HL-60 (cell line): Measurements from ENCODE around the gene HACD4.

Source experiments
- DNase-seq, 2 experiments: peaks; one replicate each; pipeline ENCODE4 v3.0.0-alpha.2; 2010 to 2020; ENCODE audit warnings: low read depth in 1 of 2, low spot score in 1 of 2
- H3K27ac ChIP-seq: fragments of 250-450 bp; sonication (Bioruptor Pico); replicated peaks from 2 replicates; pipeline ENCODE4 v1.5.1; 2020; ENCODE audit warnings: mild to moderate bottlenecking, moderate library complexity
- H3K27me3 ChIP-seq: fragments of 250-450 bp; sonication (Bioruptor Pico); 2 replicates; pipeline ENCODE4 v1.5.1; 2021; ENCODE audit warnings: mild to moderate bottlenecking, moderate library complexity; ENCODE audit not compliant: insufficient read depth, poor library complexity, severe bottlenecking
- H3K4me3 ChIP-seq: replicated peaks from 2 replicates; pipeline ENCODE4 v1.5.1; 2011; ENCODE audit warnings: mild to moderate bottlenecking, control low read depth, low read length; ENCODE audit not compliant: insufficient read depth
- CTCF ChIP-seq: IDR thresholded peaks from one replicate; pipeline ENCODE4 v1.5.1; 2011; ENCODE audit warnings: low read length, control low read depth, inconsistent platforms; ENCODE audit not compliant: insufficient read depth
- GABPA ChIP-seq: IDR thresholded peaks from 2 replicates; pipeline ENCODE4 v1.6.1; 2012; ENCODE audit warnings: low read depth
- POLR2AphosphoS5 ChIP-seq: IDR thresholded peaks from 2 replicates; pipeline ENCODE4 v1.6.1; 2012; ENCODE audit warnings: low read depth
- REST ChIP-seq: IDR thresholded peaks from 2 replicates; pipeline ENCODE4 v1.6.1; 2012; ENCODE audit warnings: low read depth; ENCODE audit not compliant: insufficient replicate concordance
- SPI1 ChIP-seq: IDR thresholded peaks from 2 replicates; pipeline ENCODE4 v1.6.1; 2012; ENCODE audit warnings: low read depth, mild to moderate bottlenecking, borderline replicate concordance

The HACD4 gene

GRCh38 chr9:20989923-20990341 lies 41.5 kb downstream of the HACD4 start:
- peak; percentile 74 for TF ChIP-seq SPI1
- TF ChIP-seq CTCF = no peak
- no peak for TF ChIP-seq POLR2AphosphoS5
- no peak for TF ChIP-seq GABPA
- no peak for TF ChIP-seq REST
- Histone ChIP-seq H3K27ac (peak overlapping the region; percentile 89), H3K4me3 (no peak overlapping the region), H3K27me3 (no peaks in the 10 kb centered on the region)
- peak; percentile 73 to 81 for DNase-seq

- no peak for TF ChIP-seq CTCF
- TF ChIP-seq REST = no peak
- TF ChIP-seq GABPA = no peak
- no peak for TF ChIP-seq POLR2AphosphoS5
- TF ChIP-seq SPI1 = no peak
- H3K27ac ChIP-seq = peak overlapping the region; percentile 89
- DNase-seq = no peak
Observed at GRCh38 chr9:20988671-20989315, 42.6 kb downstream of the HACD4 start.

GRCh38 chr9:20988061-20988460 lies 43.4 kb downstream of the HACD4 start:
- no peaks in the 10 kb centered on the region for H3K27me3 ChIP-seq
- H3K27ac ChIP-seq = no peak overlapping the region
- no peak overlapping the region for H3K4me3 ChIP-seq
- no peak for DNase-seq
- TF ChIP-seq GABPA (no peak), POLR2AphosphoS5 (no peak), CTCF (no peak), SPI1 (no peak), REST (no peak)

More at GRCh38 chr9:20988671-20989315, 42.6 kb downstream of the HACD4 start:
- Histone ChIP-seq H3K27me3 (no peaks in the 10 kb centered on the region), H3K4me3 (no peak overlapping the region)
